NCI-H1930 (cell line): ENCODE data around the gene TOMM40.

ENCODE experiments used
- DNase-seq, 2 experiments: peaks; one replicate each; lab custom pipeline; 2025; lab: John Stamatoyannopoulos, UW

TOMM40 gene

DNA sequence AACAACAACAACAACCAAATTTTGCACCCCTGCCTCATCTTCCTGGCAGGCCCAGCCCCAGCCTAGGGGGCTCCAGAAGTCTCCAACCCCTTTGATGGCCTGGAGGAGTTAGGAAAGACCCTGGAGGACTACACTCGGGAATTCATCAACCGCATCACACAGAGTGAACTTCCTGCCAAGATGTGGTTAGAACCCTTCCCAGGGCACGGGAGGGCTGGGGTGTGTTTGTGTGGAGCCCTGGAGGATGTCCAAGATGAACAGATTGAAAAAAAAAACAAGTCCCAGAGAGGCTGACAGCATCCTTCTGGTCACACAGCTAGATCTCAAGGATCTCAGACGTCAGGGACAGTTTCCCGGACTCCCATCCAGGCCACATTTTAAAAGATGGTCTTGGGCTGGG, 36.7 kb downstream of the TOMM40 start:
- no peak for DNase-seq

DNA sequence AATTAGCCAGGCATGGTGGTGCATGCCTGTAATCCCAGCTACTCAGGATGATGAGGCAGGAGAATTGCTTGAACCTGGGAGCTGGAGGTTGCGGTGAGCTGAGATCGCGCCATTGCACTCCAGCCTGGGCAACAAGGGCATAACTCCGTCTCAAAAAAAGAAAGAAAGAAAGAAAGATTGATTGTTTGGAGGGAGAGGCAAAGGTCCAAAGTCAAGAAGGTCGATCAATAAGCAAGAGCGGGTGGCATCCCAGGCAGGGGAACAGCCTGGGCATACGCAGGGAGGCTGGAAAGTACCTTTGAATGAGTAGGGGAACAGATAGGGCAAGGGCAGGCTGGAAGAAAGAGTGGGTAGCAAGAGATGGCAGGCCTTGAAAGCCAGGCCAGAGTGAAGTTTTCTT, 39.0 kb downstream of the TOMM40 start:
- no peak for DNase-seq

DNA sequence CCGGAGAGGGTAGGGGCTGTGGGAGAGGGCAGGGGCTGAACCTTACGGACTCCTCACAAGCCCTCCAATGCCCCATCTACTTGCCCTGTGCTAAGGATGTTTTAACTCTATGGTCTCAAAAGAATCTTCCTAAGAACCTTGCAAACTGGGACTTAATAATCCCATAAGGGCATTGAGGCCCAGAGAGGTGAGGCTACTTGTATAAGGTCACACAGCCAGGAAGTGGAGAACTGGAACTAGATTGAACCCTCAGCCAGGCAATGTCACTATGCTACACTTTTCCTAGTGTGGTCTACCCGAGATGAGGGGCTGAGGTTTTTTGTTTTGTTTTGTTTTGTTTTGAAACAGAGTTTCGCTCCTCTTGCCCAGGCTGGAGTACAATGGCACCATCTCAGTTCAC, 40.5 kb downstream of the TOMM40 start:
- no peak for DNase-seq

DNA sequence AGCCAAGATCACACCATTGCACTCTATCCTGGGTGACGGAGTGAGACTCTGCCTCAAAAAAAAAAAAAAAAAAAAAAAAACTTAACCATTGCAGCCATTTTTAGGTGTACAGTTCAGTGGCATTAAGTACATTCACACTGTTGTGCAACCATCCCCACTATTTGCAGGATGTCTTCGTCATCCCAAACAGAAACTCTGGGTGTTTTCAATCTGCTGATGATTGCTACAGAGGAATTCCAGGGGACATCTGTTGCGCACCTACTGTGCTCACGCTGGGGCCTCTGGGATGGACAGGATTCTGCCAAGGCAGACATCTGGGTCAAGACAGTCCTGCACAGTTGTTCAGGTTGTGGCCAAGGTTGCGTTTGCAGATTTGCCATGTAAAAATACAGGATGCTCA, 48.6 kb downstream of the TOMM40 start:
- DNase-seq = no peak

DNA sequence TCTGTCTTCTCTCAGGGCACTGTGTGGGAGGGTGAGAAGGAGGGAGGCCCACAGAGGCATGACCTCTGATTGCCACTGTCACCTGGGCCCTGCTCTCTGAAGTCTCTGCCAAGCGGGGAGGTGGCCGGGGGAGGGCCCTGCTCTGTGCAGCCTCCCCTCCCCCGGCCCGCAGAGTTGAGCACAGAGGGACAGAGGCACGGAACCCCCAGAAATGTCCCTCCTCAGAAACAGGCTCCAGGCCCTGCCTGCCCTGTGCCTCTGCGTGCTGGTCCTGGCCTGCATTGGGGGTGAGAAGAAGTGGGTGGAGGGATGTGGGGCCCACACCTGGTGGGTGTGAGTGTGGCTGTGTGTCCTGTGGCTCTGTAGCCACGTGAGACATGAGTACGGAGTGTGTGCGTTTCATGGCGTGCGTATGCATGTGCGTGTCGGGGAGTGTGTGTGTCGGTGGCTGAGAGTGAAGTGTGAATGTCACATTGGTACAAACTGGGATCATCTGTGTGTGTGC, 51.1 kb downstream of the TOMM40 start, which contains the start of gene APOC4:
Gene APOC4 (plus strand): TSS at position 171 of the 505 bp plus-strand sequence. CDS start 41 bp downstream, at position 212.
- no peak for DNase-seq

DNA sequence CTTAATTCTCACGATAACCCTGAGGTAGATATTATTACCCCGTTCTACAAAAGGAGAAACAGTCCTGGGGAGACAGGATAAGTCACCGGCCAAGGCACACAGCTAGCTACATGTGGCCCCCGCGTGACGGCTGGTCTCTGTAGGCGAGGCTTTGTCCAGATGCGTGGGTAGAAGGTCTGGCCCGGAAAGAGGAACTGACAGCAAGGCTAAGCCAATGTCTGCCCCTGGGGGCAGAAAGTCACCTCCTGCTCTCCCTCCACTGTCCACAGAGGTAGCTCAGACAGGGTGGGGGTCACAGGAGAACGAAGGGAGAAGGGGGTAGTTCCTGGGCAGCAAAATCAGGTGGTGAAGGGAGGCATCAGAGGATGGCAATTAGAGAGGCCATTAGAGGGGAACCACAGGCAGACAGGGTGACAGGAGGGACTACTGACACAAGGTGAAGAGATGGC, 52.8 kb downstream of the TOMM40 start:
- DNase-seq = no peak

DNA sequence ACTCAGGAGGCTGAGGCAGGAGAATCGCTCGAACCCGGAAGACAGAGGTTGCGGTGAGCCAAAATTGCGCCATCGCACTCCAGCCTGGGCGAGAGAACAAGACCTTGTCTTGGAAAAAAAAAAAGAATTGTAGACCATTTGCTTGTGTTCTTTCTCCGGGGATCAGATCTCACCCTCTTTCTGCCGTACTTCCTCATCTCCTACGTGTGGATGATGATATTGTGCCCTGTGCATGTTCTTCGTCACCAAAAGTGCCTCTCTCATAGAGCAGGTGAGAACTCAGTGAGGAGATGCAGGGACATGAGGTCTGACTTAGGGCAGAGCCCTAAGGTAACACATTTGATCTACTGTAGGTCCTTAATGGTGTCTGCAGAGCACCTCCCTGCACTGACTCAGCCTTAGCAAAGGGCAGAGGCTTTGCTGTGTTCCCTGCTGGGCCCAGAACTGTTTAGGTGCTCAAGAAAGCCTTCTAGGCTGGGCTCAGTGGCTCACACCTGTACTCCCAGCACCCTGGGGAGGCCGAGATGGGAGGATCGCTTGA, 56.1 kb downstream of the TOMM40 start:
- DNase-seq = no peak

DNA sequence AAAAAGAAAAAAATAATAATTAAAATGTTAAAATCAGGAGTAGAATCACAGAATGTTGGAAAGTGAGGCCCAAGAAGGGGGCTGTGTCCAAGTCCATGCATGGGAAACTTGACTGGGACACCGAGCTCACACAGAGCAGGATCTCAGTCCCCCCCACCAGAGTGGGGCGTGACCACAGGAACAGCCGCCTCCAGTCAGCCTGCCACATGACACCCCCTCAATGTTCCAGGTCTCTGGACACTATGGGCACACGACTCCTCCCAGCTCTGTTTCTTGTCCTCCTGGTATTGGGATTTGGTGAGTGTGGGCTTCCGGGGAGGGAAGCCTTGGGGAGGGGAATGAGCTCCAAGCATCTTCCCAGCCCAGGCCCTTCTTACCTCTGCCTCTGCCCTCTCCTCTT, 57.2 kb downstream of the TOMM40 start:
- DNase-seq = no peak

DNA sequence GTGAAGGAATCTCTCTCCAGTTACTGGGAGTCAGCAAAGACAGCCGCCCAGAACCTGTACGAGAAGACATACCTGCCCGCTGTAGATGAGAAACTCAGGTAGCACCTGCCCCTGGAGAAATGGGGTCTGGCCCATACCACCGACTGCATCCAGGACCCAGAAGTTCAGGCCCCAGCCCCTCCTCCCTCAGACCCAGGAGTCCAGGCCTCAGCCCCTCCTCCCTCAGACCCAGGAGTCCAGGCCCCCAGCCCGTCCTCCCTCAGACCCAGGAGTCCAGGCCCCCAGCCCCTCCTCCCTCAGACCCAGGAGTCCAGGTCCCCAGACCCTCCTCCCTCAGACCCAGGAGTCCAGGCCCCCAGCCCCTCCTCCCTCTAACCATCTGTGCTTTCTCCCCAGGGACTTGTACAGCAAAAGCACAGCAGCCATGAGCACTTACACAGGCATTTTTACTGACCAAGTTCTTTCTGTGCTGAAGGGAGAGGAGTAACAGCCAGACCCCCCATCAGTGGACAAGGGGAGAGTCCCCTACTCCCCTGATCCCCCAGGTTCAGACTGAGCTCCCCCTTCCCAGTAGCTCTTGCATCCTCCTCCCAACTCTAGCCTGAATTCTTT, 57.8 kb downstream of the TOMM40 start:
- DNase-seq = no peak

DNA sequence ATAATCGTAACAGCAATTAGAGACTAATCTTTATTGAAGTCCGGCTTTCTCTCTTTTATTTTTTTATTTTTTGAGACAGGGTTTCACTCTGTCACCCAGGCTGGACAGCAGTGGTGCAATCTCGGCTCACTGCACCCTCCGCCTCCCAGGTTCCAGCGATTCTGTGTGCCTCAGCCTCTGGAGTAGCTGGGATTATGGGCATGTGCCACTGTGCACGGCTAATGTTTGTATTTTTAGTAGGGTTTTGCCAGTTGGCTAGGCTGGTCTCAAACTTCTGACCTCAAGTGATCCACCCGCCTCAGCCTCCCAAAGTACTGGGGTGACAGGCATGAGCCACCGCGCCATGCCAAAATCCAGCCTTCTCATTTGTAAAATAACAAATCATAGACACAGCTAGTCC, 58.5 kb downstream of the TOMM40 start:
- DNase-seq = no peak

DNA sequence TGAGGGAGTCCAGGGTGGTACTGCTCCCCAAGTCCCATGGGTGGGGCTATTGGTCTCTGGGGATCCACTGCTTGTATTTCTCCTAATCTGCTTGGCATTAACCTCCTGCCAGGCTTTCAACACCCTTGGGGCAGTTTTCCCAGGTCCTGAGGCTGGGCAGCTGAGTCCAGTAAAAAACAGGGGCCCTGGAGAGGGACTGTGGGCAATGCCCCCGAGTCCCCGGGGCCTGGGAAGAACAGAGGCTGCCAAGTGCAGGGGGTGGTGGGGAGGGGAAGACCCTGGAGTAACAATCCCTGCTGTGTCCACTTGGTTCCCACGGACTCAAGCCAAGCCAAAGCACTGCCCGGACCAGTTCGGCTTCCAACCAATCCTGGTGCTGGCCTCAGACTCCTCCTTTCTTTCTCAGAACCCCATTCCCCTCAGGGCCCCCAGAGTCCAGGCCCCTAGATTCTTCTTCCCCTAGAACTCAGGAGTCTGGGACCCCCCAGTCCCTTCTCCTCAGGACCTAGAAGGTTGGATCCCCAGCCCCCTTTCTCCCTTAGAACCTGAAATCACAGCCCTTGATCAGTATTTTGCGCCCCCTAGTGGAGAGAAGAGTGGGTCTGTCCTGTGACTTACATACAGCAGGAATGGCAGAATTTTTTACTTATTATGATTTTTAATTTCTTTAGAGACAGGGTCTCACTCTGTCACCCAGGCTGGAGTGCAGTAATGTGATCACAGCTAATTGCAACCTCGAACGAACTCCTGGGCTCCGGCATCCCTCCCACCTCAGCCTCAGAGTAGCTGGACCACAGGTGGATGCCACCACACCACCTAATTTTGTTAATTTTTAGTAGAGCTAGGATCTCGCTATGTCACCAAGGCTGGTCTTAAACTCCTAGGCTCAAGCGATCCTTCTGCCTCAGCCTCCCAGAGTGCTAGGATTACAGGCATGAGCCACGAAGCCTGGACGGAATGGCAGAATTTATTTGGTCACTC, 60.4 kb downstream of the TOMM40 start:
- DNase-seq = peak; percentile 60 to 89
